Stomach (tissue), 9 donors: ENCODE measurements around the gene ARAF. TPM values are rescaled to one million over a fixed set of nuclear protein-coding genes. Genes with fewer than 3 reads are reported as not detected.

ENCODE experiments used
- DNase-seq, 2 donors: peaks; one replicate each; pipeline versions ENCODE4 v3.0.0 to v3.0.0-alpha.2; 2013 to 2019
- H3K27ac ChIP-seq, 5 donors: fragments of 200-600 bp in 4 of 5; sonication (generic) in 4 of 5; one replicate each; pipeline ENCODE4 v1.5.1; 2013 to 2019; ENCODE audit warnings: mild to moderate bottlenecking in 1 of 5, moderate library complexity in 1 of 5
- H3K27me3 ChIP-seq, 3 donors: fragments of 200-600 bp; sonication (generic); one replicate each; pipeline ENCODE4 v1.5.1; 2017 to 2019; ENCODE audit warnings: mixed run types in 1 of 3
- H3K36me3 ChIP-seq, 4 donors: fragments of 200-600 bp; sonication (generic); 1 replicate in 3 of 4; 2 replicates in 1 of 4; pipeline ENCODE4 v1.5.1; 2016 to 2019
- H3K4me1 ChIP-seq, 4 donors: fragments of 200-600 bp; sonication (generic); one replicate each; pipeline ENCODE4 v1.5.1; 2016 to 2019
- H3K4me3 ChIP-seq, 4 donors: fragments of 200-600 bp; sonication (generic) in 3 of 4; one replicate each; pipeline ENCODE4 v1.5.1; 2016 to 2019; ENCODE audit warnings: mild to moderate bottlenecking in 1 of 4
- H3K9me3 ChIP-seq, 4 donors: fragments of 200-600 bp; sonication (generic); one replicate each; pipeline ENCODE4 v1.5.1; 2016 to 2019
- CTCF ChIP-seq, 7 experiments: fragments of 450-650 bp in 4 of 7; fragments of 200-600 bp in 3 of 7; sonication (generic) in 3 of 7; IDR thresholded peaks; one replicate each; pipeline ENCODE4 v1.5.1; 2016 to 2019; ENCODE audit warnings: antibody characterized with exemption in 7 of 7, control low read depth in 2 of 7, mild to moderate bottlenecking in 1 of 7
- EP300 ChIP-seq: sonication (generic); formaldehyde crosslinking; IDR thresholded peaks from one replicate; pipeline ENCODE4 v1.6.1; 2017; ENCODE audit warnings: antibody characterized with exemption
- POLR2A ChIP-seq, 4 donors: fragments of 450-650 bp; IDR thresholded peaks; one replicate each; pipeline ENCODE4 v1.6.1; 2016; ENCODE audit warnings: antibody characterized with exemption in 4 of 4, control low read depth in 2 of 4, mild to moderate bottlenecking in 1 of 4, moderate library complexity in 1 of 4
- POLR2AphosphoS5 ChIP-seq, 3 donors: sonication (generic); formaldehyde crosslinking; IDR thresholded peaks; one replicate each; pipeline ENCODE4 v1.6.1; 2016; ENCODE audit warnings: antibody characterized with exemption in 3 of 3
- WGBS, 5 donors: extraction: QIAGEN DNeasy Blood & Tissue Kit in 3 of 5; methylation state at CpG; one replicate each; pipeline versions ENCODE4 v1.1.5 to v1.1.7; 2013 to 2018; 5-methylcytosine and 5-hydroxymethylcytosine counted together
- intact Hi-C: fragments of 100-400 bp; cut with DNase I; formaldehyde crosslinking; loops from one replicate; pipeline ENCODE4 v1.15.1; 2023; ENCODE audit warnings: low total_unique reads
- polyA plus RNA-seq, 3 donors: library from polyadenylated mRNA; stranded (reverse); fragments of 200-250 nt; gene quantifications; one replicate each; pipeline ENCODE4 v1.2.3, GENCODE V29; 2013
- total RNA-seq, 5 donors: library from RNA; depleted of rRNA; stranded (reverse); fragments of >200 nt; gene quantifications; one replicate each; pipeline versions ENCODE4 v1.1.0 to v1.2.3, GENCODE V29; 2014 to 2016
- donor health status: healthy with polysubstance abuse.
- donor health status: Bipolar disorder and iron deficiency.
- donor health status: healthy.

ARAF gene
- total and polyA plus RNA-seq, 8 donors: 19.6 to 142 (median 48.8) TPM

GRCh38 chrX:47529548-47529947 lies 31.5 kb upstream of the ARAF start:
- intact Hi-C loops: loop anchor here (10.0 kb wide), 1 partner anchor 335 kb away; the partner anchor contains the start of gene UBA1
- no peak for DNase-seq
- WGBS, 5 donors: 82 to 92% (median 86%) methylated on average over 5 to 8 of the region's 8 CpGs
- H3K4me3 ChIP-seq: no peak overlapping the region
- H3K4me1 ChIP-seq: no peaks in the 10 kb centered on the region
- no peaks in the 10 kb centered on the region for H3K36me3 ChIP-seq
- H3K27me3 ChIP-seq: no peaks in the 10 kb centered on the region
- no peak overlapping the region for H3K27ac ChIP-seq
- TF ChIP-seq CTCF (IDR thresholded peaks at IDR 0.05) (no peak), EP300 (no peak), POLR2A (IDR thresholded peaks at IDR 0.05) (no peak), POLR2AphosphoS5 (IDR thresholded peaks at IDR 0.05) (no peak)
- no peaks in the 10 kb centered on the region for H3K9me3 ChIP-seq

- Histone ChIP-seq H3K27me3 (no peaks in the 10 kb centered on the region), H3K27ac (no peak overlapping the region), H3K4me1 (no peaks in the 10 kb centered on the region), H3K36me3 (no peaks in the 10 kb centered on the region), H3K4me3 (no peak overlapping the region), H3K9me3 (no peaks in the 10 kb centered on the region)
- WGBS, 5 donors: 81 to 95% (median 84%) methylated on average over 6 of the region's 6 CpGs
- intact Hi-C loops: no loop called here
- no peak for DNase-seq
- no peak for TF ChIP-seq CTCF (IDR thresholded peaks at IDR 0.05)
- no peak for TF ChIP-seq POLR2AphosphoS5 (IDR thresholded peaks at IDR 0.05)
- no peak for TF ChIP-seq EP300
- TF ChIP-seq POLR2A (IDR thresholded peaks at IDR 0.05): no peak
Observed at GRCh38 chrX:47530049-47530448, 31.0 kb upstream of the ARAF start.

GRCh38 chrX:47539860-47540259 lies 21.1 kb upstream of the ARAF start:
- intact Hi-C loops: no loop called here
- no peaks in the 10 kb centered on the region for H3K36me3 ChIP-seq
- H3K27me3 ChIP-seq: no peaks in the 10 kb centered on the region
- TF ChIP-seq POLR2AphosphoS5 (IDR thresholded peaks at IDR 0.05) (no peak), POLR2A (IDR thresholded peaks at IDR 0.05) (no peak), CTCF (IDR thresholded peaks at IDR 0.05) (no peak), EP300 (no peak)
- H3K9me3 ChIP-seq: peaks cover 0 to 11% (median 0%) of the 10 kb centered on the region in 4 donors
- peaks cover 0 to 4% (median 0%) of the 10 kb centered on the region in 4 donors for H3K4me1 ChIP-seq
- peak overlapping the region in 3 of 5 donors; percentile 3 to 80 (median 69) for H3K27ac ChIP-seq
- H3K4me3 ChIP-seq: no peak overlapping the region
- DNase-seq: peak in 1 of 2 donors; percentile 50

- H3K9me3 ChIP-seq: peaks cover 0 to 11% (median 0%) of the 10 kb centered on the region in 4 donors
- no peak overlapping the region for H3K4me3 ChIP-seq
- no peaks in the 10 kb centered on the region for H3K36me3 ChIP-seq
- intact Hi-C loops: no loop called here
- WGBS, 5 donors: 24 to 43% (median 27%) methylated on average over 15 of the region's 15 CpGs
- H3K4me1 ChIP-seq: peaks cover 0 to 4% (median 0%) of the 10 kb centered on the region in 4 donors
- TF ChIP-seq POLR2A (IDR thresholded peaks at IDR 0.05) (no peak), EP300 (no peak), CTCF (IDR thresholded peaks at IDR 0.05) (peak in 5 of 7 experiments; percentile 20 to 69 (median 53)), POLR2AphosphoS5 (IDR thresholded peaks at IDR 0.05) (peak; percentile 63 to 77 (median 69))
- peak overlapping the region in 4 of 5 donors; percentile 49 to 80 (median 73) for H3K27ac ChIP-seq
- H3K27me3 ChIP-seq: no peaks in the 10 kb centered on the region
- peak; percentile 69 to 95 for DNase-seq
Observed at GRCh38 chrX:47540754-47541538, 20.1 kb upstream of the ARAF start.
